Measurements from ENCODE around the gene GPR143. TPM values are rescaled to one million over a fixed set of nuclear protein-coding genes. Genes with fewer than 3 reads are reported as not detected.
"Not testable (repeated sequence)": the region's sequence is repeated elsewhere in the genome, so short reads cannot be mapped to it uniquely, and the experiment has no call there.

Gene GPR143
- polyA plus RNA-seq (2012; ENCODE audit: missing spikeins), result not detected

GRCh38 chrX:9765737-9766097 lies at the start of gene GPR143:
TSS of gene GPR143 (minus strand) at chrX:9765847. CDS start at chrX:9765817, 30 bp downstream.
- TF ChIP-seq POLR2AphosphoS5 (IDR thresholded peaks at IDR 0.05; ENCODE audit: low read depth, low read length) (no peak), TAF1 (IDR thresholded peaks at IDR 0.05; ENCODE audit: borderline replicate concordance, low read depth, low read length) (no peak), POLR2A (IDR thresholded peaks at IDR 0.05; ENCODE audit: low read depth, low read length) (no peak)
- DNase-seq (ENCODE audit: insufficient read length) (no peak), FAIRE-seq (no peak)

GRCh38 chrX:9811086-9811485 lies 45.4 kb upstream of the GPR143 start:
- FAIRE-seq; DNase-seq (ENCODE audit: insufficient read length): not testable (repeated sequence)

GRCh38 chrX:9809876-9810275 lies 44.2 kb upstream of the GPR143 start:
- DNase-seq (ENCODE audit: insufficient read length); FAIRE-seq: not testable (repeated sequence)

GRCh38 chrX:9807355-9808182 lies 41.9 kb upstream of the GPR143 start:
- FAIRE-seq, result no peak
- no peak for DNase-seq (ENCODE audit: insufficient read length)
- no peak for TF ChIP-seq TAF1 (IDR thresholded peaks at IDR 0.05; ENCODE audit: borderline replicate concordance, low read depth, low read length)
- TF ChIP-seq POLR2A (IDR thresholded peaks at IDR 0.05; ENCODE audit: low read depth, low read length), result no peak
- no peak for TF ChIP-seq POLR2AphosphoS5 (IDR thresholded peaks at IDR 0.05; ENCODE audit: low read depth, low read length)

- no peak for FAIRE-seq
- no peak for DNase-seq (ENCODE audit: insufficient read length)
- TF ChIP-seq TAF1 (IDR thresholded peaks at IDR 0.05; ENCODE audit: borderline replicate concordance, low read depth, low read length) (no peak), POLR2AphosphoS5 (IDR thresholded peaks at IDR 0.05; ENCODE audit: low read depth, low read length) (no peak), POLR2A (IDR thresholded peaks at IDR 0.05; ENCODE audit: low read depth, low read length) (no peak)
Measured at GRCh38 chrX:9805956-9806355, 40.3 kb upstream of the GPR143 start.

GRCh38 chrX:9804444-9804843 lies 38.8 kb upstream of the GPR143 start:
- FAIRE-seq (no peak), DNase-seq (ENCODE audit: insufficient read length) (no peak)
- TF ChIP-seq POLR2AphosphoS5 (IDR thresholded peaks at IDR 0.05; ENCODE audit: low read depth, low read length), result no peak
- TF ChIP-seq TAF1 (IDR thresholded peaks at IDR 0.05; ENCODE audit: borderline replicate concordance, low read depth, low read length), result no peak
- TF ChIP-seq POLR2A (IDR thresholded peaks at IDR 0.05; ENCODE audit: low read depth, low read length), result no peak

GRCh38 chrX:9802737-9803136 lies 37.1 kb upstream of the GPR143 start:
- FAIRE-seq (no peak), DNase-seq (ENCODE audit: insufficient read length) (no peak)
- no peak for TF ChIP-seq POLR2A (IDR thresholded peaks at IDR 0.05; ENCODE audit: low read depth, low read length)
- TF ChIP-seq TAF1 (IDR thresholded peaks at IDR 0.05; ENCODE audit: borderline replicate concordance, low read depth, low read length), result no peak
- no peak for TF ChIP-seq POLR2AphosphoS5 (IDR thresholded peaks at IDR 0.05; ENCODE audit: low read depth, low read length)

- FAIRE-seq, result no peak
- DNase-seq (ENCODE audit: insufficient read length), result no peak
- TF ChIP-seq TAF1 (IDR thresholded peaks at IDR 0.05; ENCODE audit: borderline replicate concordance, low read depth, low read length) (no peak), POLR2AphosphoS5 (IDR thresholded peaks at IDR 0.05; ENCODE audit: low read depth, low read length) (no peak), POLR2A (IDR thresholded peaks at IDR 0.05; ENCODE audit: low read depth, low read length) (no peak)
Measured at GRCh38 chrX:9797384-9798360, 32.0 kb upstream of the GPR143 start.

- TF ChIP-seq POLR2AphosphoS5 (IDR thresholded peaks at IDR 0.05; ENCODE audit: low read depth, low read length) (no peak), TAF1 (IDR thresholded peaks at IDR 0.05; ENCODE audit: borderline replicate concordance, low read depth, low read length) (no peak), POLR2A (IDR thresholded peaks at IDR 0.05; ENCODE audit: low read depth, low read length) (no peak)
- no peak for FAIRE-seq
- no peak for DNase-seq (ENCODE audit: insufficient read length)
Measured at GRCh38 chrX:9794495-9794894, 28.8 kb upstream of the GPR143 start.

- no peak for FAIRE-seq
- TF ChIP-seq POLR2AphosphoS5 (IDR thresholded peaks at IDR 0.05; ENCODE audit: low read depth, low read length) (no peak), TAF1 (IDR thresholded peaks at IDR 0.05; ENCODE audit: borderline replicate concordance, low read depth, low read length) (no peak), POLR2A (IDR thresholded peaks at IDR 0.05; ENCODE audit: low read depth, low read length) (no peak)
- no peak for DNase-seq (ENCODE audit: insufficient read length)
Measured at GRCh38 chrX:9790866-9791265, 25.2 kb upstream of the GPR143 start.

- DNase-seq (ENCODE audit: insufficient read length), result no peak
Measured at GRCh38 chrX:9789555-9789954, 23.9 kb upstream of the GPR143 start.

GRCh38 chrX:9788911-9789310 lies 23.3 kb upstream of the GPR143 start:
- TF ChIP-seq POLR2AphosphoS5 (IDR thresholded peaks at IDR 0.05; ENCODE audit: low read depth, low read length) (no peak), POLR2A (IDR thresholded peaks at IDR 0.05; ENCODE audit: low read depth, low read length) (no peak), TAF1 (IDR thresholded peaks at IDR 0.05; ENCODE audit: borderline replicate concordance, low read depth, low read length) (no peak)
- FAIRE-seq (no peak), DNase-seq (ENCODE audit: insufficient read length) (no peak)

More at GRCh38 chrX:9789555-9789954, 23.9 kb upstream of the GPR143 start:
- FAIRE-seq, result no peak
- no peak for TF ChIP-seq POLR2A (IDR thresholded peaks at IDR 0.05; ENCODE audit: low read depth, low read length)
- TF ChIP-seq POLR2AphosphoS5 (IDR thresholded peaks at IDR 0.05; ENCODE audit: low read depth, low read length), result no peak
- no peak for TF ChIP-seq TAF1 (IDR thresholded peaks at IDR 0.05; ENCODE audit: borderline replicate concordance, low read depth, low read length)

Measured in GM12892 (cell line).